Mesendoderm (in vitro differentiated cells): ENCODE results near the gene COA6.
"Not testable (repeated sequence)": the region's sequence is repeated elsewhere in the genome, so short reads cannot be mapped to it uniquely, and the experiment has no call there.

Source experiments
- DNase-seq: peaks from one replicate; pipeline ENCODE4 v3.0.0; 2013
- H2AK5ac ChIP-seq: 2 replicates; pipeline ENCODE4 v1.6.1; 2013; ENCODE audit warnings: low read length, inconsistent platforms
- H2BK120ac ChIP-seq: 2 replicates; pipeline ENCODE4 v1.6.1; 2013; ENCODE audit warnings: low read depth, mild to moderate bottlenecking, low read length, moderate library complexity, mixed read lengths
- H2BK15ac ChIP-seq: replicated peaks from 2 replicates; pipeline ENCODE4 v1.6.1; 2013; ENCODE audit warnings: low read depth, mild to moderate bottlenecking, moderate library complexity
- H2BK5ac ChIP-seq: 2 replicates; pipeline ENCODE4 v1.6.1; 2013; ENCODE audit warnings: low read length, inconsistent platforms
- H3K18ac ChIP-seq: 2 replicates; pipeline ENCODE4 v1.6.1; 2013; ENCODE audit warnings: mild to moderate bottlenecking, low read length, mixed read lengths
- H3K23ac ChIP-seq: one replicate; pipeline ENCODE4 v1.6.1; 2013; ENCODE audit warnings: low read length
- H3K27ac ChIP-seq: 2 replicates; pipeline ENCODE4 v1.5.1; 2013; ENCODE audit warnings: low read depth, mild to moderate bottlenecking, inconsistent platforms, low read length, moderate library complexity
- H3K27me3 ChIP-seq: 2 replicates; pipeline ENCODE4 v1.6.1; 2013; ENCODE audit warnings: low read length, control low read depth, mild to moderate bottlenecking, inconsistent platforms; ENCODE audit not compliant: insufficient read depth, poor library complexity
- H3K36me3 ChIP-seq: 2 replicates; pipeline ENCODE4 v1.6.1; 2013; ENCODE audit warnings: low read length, inconsistent platforms; ENCODE audit not compliant: control insufficient read depth, insufficient read depth
- H3K4ac ChIP-seq: one replicate; pipeline ENCODE4 v1.6.1; 2013; ENCODE audit warnings: low read depth, mild to moderate bottlenecking, low read length, moderate library complexity
- H3K4me1 ChIP-seq: 2 replicates; pipeline ENCODE4 v1.6.1; 2013; ENCODE audit warnings: low read depth, low read length, inconsistent platforms; ENCODE audit not compliant: control insufficient read depth
- H3K4me2 ChIP-seq: 2 replicates; pipeline ENCODE4 v1.6.1; 2013; ENCODE audit warnings: low read length
- H3K4me3 ChIP-seq: 2 replicates; pipeline ENCODE4 v1.5.1; 2013; ENCODE audit warnings: mild to moderate bottlenecking, low read length
- H3K56ac ChIP-seq: one replicate; pipeline ENCODE4 v1.6.1; 2013; ENCODE audit warnings: low read length
- H3K79me1 ChIP-seq: 2 replicates; pipeline ENCODE4 v1.6.1; 2013; ENCODE audit warnings: low read length, inconsistent platforms
- H3K79me2 ChIP-seq: 2 replicates; pipeline ENCODE4 v1.6.1; 2013; ENCODE audit warnings: mild to moderate bottlenecking, low read length; ENCODE audit not compliant: control insufficient read depth, insufficient read depth
- H3K9ac ChIP-seq: 2 replicates; pipeline ENCODE4 v1.6.1; 2013; ENCODE audit warnings: low read length, inconsistent platforms
- H4K5ac ChIP-seq: one replicate; pipeline ENCODE4 v1.6.1; 2013; ENCODE audit warnings: low read length
- H4K8ac ChIP-seq: one replicate; pipeline ENCODE4 v1.6.1; 2013; ENCODE audit warnings: low read depth, mild to moderate bottlenecking, control low read depth, low read length, moderate library complexity
- WGBS: extraction: QIAGEN DNeasy Blood & Tissue Kit; methylation state at CpG from one replicate; pipeline ENCODE4 v1.1.7; 2013; ENCODE audit warnings: low lambda C conversion rate, missing lambda C conversion rate; ENCODE audit not compliant: insufficient coverage; ENCODE audit errors: extremely low coverage; 5-methylcytosine and 5-hydroxymethylcytosine counted together

The COA6 gene

DNA sequence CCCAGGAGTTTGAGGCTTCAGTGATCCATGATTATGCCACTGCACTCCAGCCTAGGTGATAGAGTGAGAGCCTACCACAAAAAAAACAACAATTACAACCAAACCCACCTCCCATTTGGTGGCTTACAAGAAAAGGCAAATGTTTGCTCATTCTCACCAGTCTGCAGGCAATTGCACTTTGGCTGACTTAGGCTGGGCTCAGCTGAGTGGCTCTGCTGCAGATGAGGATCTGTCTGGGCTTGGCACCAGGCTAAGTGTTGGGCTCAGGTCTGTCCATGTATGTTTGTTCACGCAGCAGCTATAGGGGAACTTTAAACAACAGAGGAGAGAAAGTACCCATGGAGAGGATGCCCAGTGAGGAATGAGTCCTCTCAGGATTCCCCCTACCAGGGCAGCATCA lies 28.0 kb upstream of the COA6 start:
- Histone ChIP-seq H3K23ac (no peak overlapping the region), H3K4me2 (no peak overlapping the region), H3K79me2 (no peaks in the 10 kb centered on the region), H2BK120ac (no peak overlapping the region), H3K27ac (no peak overlapping the region), H3K27me3 (no peaks in the 10 kb centered on the region), H3K4me1 (no peaks in the 10 kb centered on the region), H3K9ac (no peak overlapping the region), H2AK5ac (no peak overlapping the region), H3K18ac (no peak overlapping the region), H3K4me3 (no peak overlapping the region), H3K36me3 (no peaks in the 10 kb centered on the region), H2BK5ac (no peak overlapping the region), H2BK15ac (no peak overlapping the region), H3K56ac (no peak overlapping the region), H3K79me1 (no peaks in the 10 kb centered on the region), H3K4ac (no peak overlapping the region), H4K5ac (no peak overlapping the region), H4K8ac (no peak overlapping the region)
- DNase-seq: no peak
- WGBS: no CpG with 5 or more reads among the region's 1 CpG

DNA sequence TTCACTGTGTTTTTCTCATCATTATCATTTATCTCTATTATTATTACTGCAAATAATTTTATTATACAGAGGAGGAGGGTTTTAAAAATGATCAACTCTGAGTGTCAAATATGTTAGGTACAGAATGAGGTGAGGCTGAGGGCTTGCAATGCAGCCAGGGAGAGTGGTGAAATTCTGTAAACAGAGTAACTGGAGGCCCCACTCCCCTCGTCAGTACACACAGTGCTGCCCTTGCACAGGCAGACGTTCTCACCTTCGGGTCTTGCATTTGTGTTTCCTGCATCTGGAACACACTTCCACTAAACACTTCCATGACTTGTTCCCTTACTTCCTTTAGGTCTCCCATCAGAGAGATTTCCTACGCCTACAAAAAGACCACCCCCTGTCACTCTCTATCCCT lies 24.3 kb upstream of the COA6 start:
- no CpG with 5 or more reads among the region's 4 CpGs for WGBS
- Histone ChIP-seq H3K9ac (no peak overlapping the region), H3K79me1 (no peaks in the 10 kb centered on the region), H3K4me1 (no peaks in the 10 kb centered on the region), H3K36me3 (no peaks in the 10 kb centered on the region), H3K79me2 (no peaks in the 10 kb centered on the region), H4K8ac (no peak overlapping the region), H3K27ac (no peak overlapping the region), H2AK5ac (no peak overlapping the region), H3K4me2 (no peak overlapping the region), H3K27me3 (no peaks in the 10 kb centered on the region), H3K23ac (no peak overlapping the region), H3K18ac (no peak overlapping the region), H2BK120ac (no peak overlapping the region), H4K5ac (no peak overlapping the region), H2BK15ac (no peak overlapping the region), H3K4ac (no peak overlapping the region), H2BK5ac (no peak overlapping the region), H3K56ac (no peak overlapping the region), H3K4me3 (no peak overlapping the region)
- no peak for DNase-seq

DNA sequence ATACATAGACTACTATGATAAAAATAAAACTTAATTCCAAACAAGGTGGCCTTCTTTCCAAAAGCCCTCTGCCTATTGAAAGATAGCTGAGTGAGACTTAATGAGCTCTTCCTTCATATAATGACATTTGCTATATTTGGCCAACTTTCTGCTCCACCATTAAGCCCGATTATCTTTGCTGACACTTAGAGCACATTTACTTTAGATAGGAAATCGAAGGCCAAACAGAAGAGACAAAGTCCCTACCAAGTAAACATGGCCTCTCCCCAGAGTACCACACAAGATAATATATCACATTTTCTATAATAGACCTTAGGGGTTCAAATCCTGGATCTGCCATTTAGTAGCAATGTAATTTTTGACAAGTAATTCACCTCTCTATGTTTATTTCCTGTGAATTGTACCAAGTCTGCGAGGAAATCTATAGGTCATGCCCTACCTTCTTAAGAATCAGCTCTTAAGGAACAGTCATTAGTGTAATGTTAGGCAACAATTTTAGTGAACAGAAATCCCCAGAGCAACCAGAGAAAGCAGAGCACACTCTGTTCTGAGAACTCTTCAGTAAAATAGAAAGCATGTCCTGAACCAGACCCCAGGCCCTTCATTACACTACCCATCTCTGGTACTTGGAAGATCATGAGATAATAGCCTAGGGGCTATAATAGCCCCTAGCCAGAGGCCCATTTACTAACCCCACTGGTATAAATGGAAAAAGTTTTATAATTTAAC lies 17.3 kb upstream of the COA6 start:
- Histone ChIP-seq H3K4me3 (no peak overlapping the region), H3K9ac (no peak overlapping the region), H3K27me3 (no peaks in the 10 kb centered on the region), H2BK5ac (no peak overlapping the region), H3K23ac (no peak overlapping the region), H4K5ac (no peak overlapping the region), H2BK120ac (no peak overlapping the region), H3K79me1 (no peaks in the 10 kb centered on the region), H3K79me2 (no peaks in the 10 kb centered on the region), H2AK5ac (no peak overlapping the region), H3K56ac (no peak overlapping the region), H3K27ac (no peak overlapping the region), H4K8ac (no peak overlapping the region), H3K18ac (no peak overlapping the region), H3K4me2 (no peak overlapping the region), H3K36me3 (no peaks in the 10 kb centered on the region), H3K4me1 (no peaks in the 10 kb centered on the region), H2BK15ac (no peak overlapping the region), H3K4ac (no peak overlapping the region)
- DNase-seq: no peak
- WGBS: no CpG with 5 or more reads among the region's 3 CpGs

DNA sequence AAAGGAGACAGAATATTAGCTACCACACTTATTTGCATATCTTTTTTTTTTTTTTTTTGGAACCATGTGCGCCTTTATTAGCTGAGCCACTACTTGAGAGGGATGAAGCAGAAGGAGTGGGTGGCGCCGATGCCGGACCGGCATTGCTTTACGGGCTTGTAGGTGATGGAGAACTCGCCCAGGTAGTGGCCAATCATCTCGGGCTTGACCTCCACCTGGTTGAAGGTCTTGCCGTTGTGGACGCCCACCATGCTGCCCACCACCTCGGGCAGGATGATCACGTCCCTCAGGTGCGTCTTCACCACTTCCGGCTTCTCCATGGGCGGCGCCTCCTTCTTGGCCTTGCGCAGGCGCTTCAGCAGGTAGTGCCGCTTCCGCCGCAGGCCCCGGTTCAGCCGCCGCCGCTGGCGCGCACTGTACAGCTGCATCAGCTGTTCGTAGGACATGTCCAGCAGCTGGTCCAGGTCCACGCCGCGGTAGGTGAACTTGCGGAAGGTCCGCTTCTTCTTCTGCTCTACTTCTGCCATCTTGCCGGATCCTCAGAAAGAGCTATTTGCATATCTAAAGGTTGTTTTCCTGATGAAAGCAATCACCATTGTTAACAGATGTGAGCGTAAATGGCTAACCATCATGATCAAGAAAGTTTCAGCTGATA lies 16.5 kb upstream of the COA6 start:
- no CpG with 5 or more reads among the region's 35 CpGs for WGBS
- H3K18ac ChIP-seq, H3K79me1 ChIP-seq, H3K4me1 ChIP-seq, H3K4me3 ChIP-seq, H4K8ac ChIP-seq, H3K27ac ChIP-seq, H3K4ac ChIP-seq, H3K56ac ChIP-seq, H3K4me2 ChIP-seq, H3K23ac ChIP-seq, H3K79me2 ChIP-seq, H2BK5ac ChIP-seq, H3K36me3 ChIP-seq, H2BK15ac ChIP-seq, H3K9ac ChIP-seq, H2BK120ac ChIP-seq, DNase-seq, H3K27me3 ChIP-seq, H2AK5ac ChIP-seq, H4K5ac ChIP-seq: not testable (repeated sequence)

DNA sequence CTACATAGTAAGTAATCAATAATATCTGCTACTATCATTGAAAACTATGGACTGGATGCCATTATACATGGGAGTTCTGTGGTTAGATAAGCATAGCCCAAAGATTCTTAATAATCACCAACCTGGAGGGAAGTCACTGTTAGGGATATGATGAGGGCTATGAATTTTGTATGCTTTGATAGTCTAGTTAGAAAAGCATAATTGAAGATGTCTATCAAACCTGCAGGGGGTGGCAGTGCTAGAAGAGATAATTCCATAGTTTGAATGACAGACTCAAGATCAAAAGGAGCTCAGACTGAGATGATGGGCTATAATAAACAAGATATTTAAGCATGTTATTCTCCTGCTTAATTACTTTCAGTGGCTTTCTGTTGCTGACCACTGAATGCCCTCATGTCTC lies 15.4 kb upstream of the COA6 start:
- Histone ChIP-seq H3K79me2 (no peaks in the 10 kb centered on the region), H4K8ac (no peak overlapping the region)
- DNase-seq: no peak

More for the DNA sequence above, 15.4 kb upstream of the COA6 start:
- Histone ChIP-seq H3K4me1 (no peaks in the 10 kb centered on the region), H3K4me3 (no peak overlapping the region), H3K4ac (no peak overlapping the region), H2AK5ac (no peak overlapping the region), H3K4me2 (no peak overlapping the region), H3K79me1 (no peaks in the 10 kb centered on the region), H3K27ac (no peak overlapping the region), H4K5ac (no peak overlapping the region), H2BK15ac (no peak overlapping the region), H3K9ac (no peak overlapping the region), H2BK120ac (no peak overlapping the region), H2BK5ac (no peak overlapping the region), H3K36me3 (no peaks in the 10 kb centered on the region), H3K18ac (no peak overlapping the region), H3K23ac (no peak overlapping the region), H3K27me3 (no peaks in the 10 kb centered on the region), H3K56ac (no peak overlapping the region)
